GM23338 (cell line): ENCODE measurements around the gene MLX. TPM values are rescaled to one million over a fixed set of nuclear protein-coding genes. Genes with fewer than 3 reads are reported as not detected.

ENCODE experiments used
- ATAC-seq: fragments of 200-7000 bp; cut with Tn5 transposase; 3 replicates; pipeline ENCODE4 v1.9.1; 2020
- DNase-seq: peaks from one replicate; pipeline ENCODE4 v3.0.0-alpha.2; 2015; ENCODE audit warnings: low spot score
- H2AFZ ChIP-seq: fragments of 200-600 bp; sonication (generic); 2 replicates; pipeline ENCODE4 v1.8.0; 2016; ENCODE audit warnings: antibody characterized with exemption, mild to moderate bottlenecking, moderate library complexity
- H3F3A ChIP-seq: fragments of 200-600 bp; sonication (generic); replicated peaks from 2 replicates; pipeline ENCODE4 v1.8.0; 2017; ENCODE audit warnings: antibody characterized with exemption, mixed run types, low read depth
- H3K27ac ChIP-seq: fragments of 200-600 bp; sonication (generic); 2 replicates; pipeline ENCODE4 v1.6.1; 2016; ENCODE audit warnings: low read depth
- H3K27me3 ChIP-seq: fragments of 200-600 bp; sonication (generic); 2 replicates; pipeline ENCODE4 v1.8.0; 2016; ENCODE audit warnings: mild to moderate bottlenecking, mixed run types, moderate library complexity; ENCODE audit not compliant: insufficient read depth
- H3K36me3 ChIP-seq: fragments of 200-600 bp; sonication (generic); 2 replicates; pipeline ENCODE4 v1.8.0; 2016; ENCODE audit warnings: mild to moderate bottlenecking; ENCODE audit not compliant: insufficient read depth
- H3K4me1 ChIP-seq: fragments of 200-600 bp; sonication (generic); 2 replicates; pipeline ENCODE4 v1.8.0; 2016; ENCODE audit warnings: mild to moderate bottlenecking, moderate library complexity; ENCODE audit not compliant: insufficient read depth
- H3K4me2 ChIP-seq: fragments of 200-600 bp; sonication (generic); 2 replicates; pipeline ENCODE4 v1.7.1; 2017; ENCODE audit warnings: mixed run types
- H3K4me3 ChIP-seq: fragments of 200-600 bp; sonication (generic); 2 replicates; pipeline ENCODE4 v1.6.1; 2016; ENCODE audit warnings: mixed run types
- H3K79me2 ChIP-seq: fragments of 200-600 bp; sonication (generic); replicated peaks from 2 replicates; pipeline ENCODE4 v1.8.0; 2017; ENCODE audit warnings: mild to moderate bottlenecking; ENCODE audit not compliant: insufficient read depth
- H3K9me2 ChIP-seq: fragments of 200-600 bp; sonication (generic); 2 replicates; pipeline ENCODE4 v1.8.0; 2017; ENCODE audit not compliant: insufficient read depth
- H4K20me1 ChIP-seq: fragments of 200-600 bp; sonication (generic); replicated peaks from 2 replicates; pipeline ENCODE4 v1.8.0; 2017; ENCODE audit warnings: mild to moderate bottlenecking; ENCODE audit not compliant: insufficient read depth
- H3K27ac Mint-ChIP-seq: 2 replicates; pipeline ENCODE4 v1.8.0; 2020; ENCODE audit warnings: inconsistent platforms, mild to moderate bottlenecking, moderate library complexity, mixed read lengths
- H3K27me3 Mint-ChIP-seq: 3 replicates; pipeline ENCODE4 v1.8.0; 2022; ENCODE audit warnings: low read depth, mild to moderate bottlenecking, moderate library complexity, mixed read lengths, inconsistent platforms; ENCODE audit not compliant: insufficient read depth, poor library complexity
- H3K36me3 Mint-ChIP-seq: 3 replicates; pipeline ENCODE4 v1.8.0; 2021; ENCODE audit warnings: low read depth, mild to moderate bottlenecking, inconsistent platforms, moderate library complexity, mixed read lengths
- H3K4me1 Mint-ChIP-seq: 3 replicates; pipeline ENCODE4 v1.8.0; 2020; ENCODE audit warnings: mild to moderate bottlenecking, inconsistent platforms, mixed read lengths
- H3K4me3 Mint-ChIP-seq: 3 replicates; pipeline ENCODE4 v1.8.0; 2021; ENCODE audit warnings: moderate library complexity, mild to moderate bottlenecking, inconsistent platforms, mixed read lengths
- H3K9me3 Mint-ChIP-seq: 3 replicates; pipeline ENCODE4 v1.8.0; 2020; ENCODE audit warnings: moderate library complexity, mild to moderate bottlenecking, inconsistent platforms, mixed read lengths
- CREB1 ChIP-seq: fragments of 250-450 bp; sonication (Bioruptor Pico); IDR thresholded peaks from 2 replicates; pipeline ENCODE4 v1.5.0; 2020; ENCODE audit warnings: low read depth, mild to moderate bottlenecking, moderate library complexity
- ETS1 ChIP-seq: IDR thresholded peaks from 2 replicates; pipeline ENCODE4 v1.6.1; 2016; ENCODE audit warnings: antibody characterized with exemption
- EZH2 ChIP-seq: fragments of 200-600 bp; sonication (generic); IDR thresholded peaks from one replicate; pipeline ENCODE4 v1.8.0; 2017; ENCODE audit warnings: antibody characterized with exemption, mild to moderate bottlenecking, low read depth; ENCODE audit not compliant: unreplicated experiment
- EZH2phosphoT487 ChIP-seq: fragments of 200-600 bp; sonication (generic); IDR thresholded peaks from one replicate; pipeline ENCODE4 v1.8.1; 2018; ENCODE audit warnings: antibody characterized with exemption; ENCODE audit not compliant: unreplicated experiment
- JUNB ChIP-seq: IDR thresholded peaks from one replicate; pipeline ENCODE4 v1.6.1; 2016; ENCODE audit warnings: antibody characterized with exemption; ENCODE audit not compliant: unreplicated experiment
- NANOG ChIP-seq: IDR thresholded peaks from 2 replicates; pipeline ENCODE4 v1.6.1; 2016; ENCODE audit warnings: antibody characterized with exemption, borderline replicate concordance
- POLR2AphosphoS5 ChIP-seq: IDR thresholded peaks from 2 replicates; pipeline ENCODE4 v1.6.1; 2016; ENCODE audit warnings: antibody characterized with exemption, low read depth
- STAT1 ChIP-seq: IDR thresholded peaks from one replicate; pipeline ENCODE4 v1.6.1; 2016; ENCODE audit warnings: antibody characterized with exemption; ENCODE audit not compliant: unreplicated experiment
- ZNF114 ChIP-seq: fragments of 250-450 bp; sonication (Bioruptor Pico); IDR thresholded peaks from 2 replicates; pipeline ENCODE4 v1.5.0; 2020; ENCODE audit warnings: mild to moderate bottlenecking, moderate library complexity
- ZNF331 ChIP-seq: fragments of 250-450 bp; sonication (Bioruptor Pico); IDR thresholded peaks from 2 replicates; pipeline ENCODE4 v1.5.0; 2020; ENCODE audit warnings: low read depth, mild to moderate bottlenecking, moderate library complexity
- polyA plus RNA-seq: library from polyadenylated mRNA; unstranded; fragments of >200 nt; fragmentation: Nextera tagmentation; extraction: Ambion mirVana; gene quantifications from 2 replicates; pipeline ENCODE4 v1.2.1, GENCODE V29; 2016
- total RNA-seq: library from RNA; depleted of rRNA; stranded (reverse); fragments of >200 nt; shearing (Covaris generic); gene quantifications from 2 replicates; pipeline ENCODE4 v1.2.3, GENCODE V29; 2014
- TF ChIP-seq, protein P1 (sequence below): IDR thresholded peaks from one replicate; pipeline ENCODE4 v1.6.1; 2018; ENCODE audit warnings: antibody characterized with exemption; ENCODE audit not compliant: unreplicated experiment
- TF ChIP-seq, protein P2 (sequence below), 2 experiments: fragments of 200-600 bp in 1 of 2; sonication (generic) in 1 of 2; conservative IDR thresholded peaks; 2 replicates each; pipeline versions ENCODE4 v1.5.1 to v1.6.1; 2016 to 2017; ENCODE audit warnings: antibody characterized with exemption in 2 of 2, low read depth in 2 of 2, mild to moderate bottlenecking in 2 of 2, moderate library complexity in 1 of 2
- TF ChIP-seq, protein P3 (sequence below): fragments of 250-450 bp; sonication (Bioruptor Pico); IDR thresholded peaks from 2 replicates; pipeline ENCODE4 v1.5.0; 2020; ENCODE audit warnings: mild to moderate bottlenecking, moderate library complexity

Gene MLX
- total and polyA plus RNA-seq, 2 experiments from 2014 or later = 33.2 to 34.1 TPM

GRCh38 chr17:42521666-42522262 is 45.1 kb upstream of the MLX start:
- no peak for ATAC-seq
- TF ChIP-seq ZNF331 (CRISPR knock-in tag) = no peak
- TF ChIP-seq ZNF114 (CRISPR knock-in tag) = no peak
- no peak for TF ChIP-seq EZH2phosphoT487
- TF ChIP-seq, protein P1, sequence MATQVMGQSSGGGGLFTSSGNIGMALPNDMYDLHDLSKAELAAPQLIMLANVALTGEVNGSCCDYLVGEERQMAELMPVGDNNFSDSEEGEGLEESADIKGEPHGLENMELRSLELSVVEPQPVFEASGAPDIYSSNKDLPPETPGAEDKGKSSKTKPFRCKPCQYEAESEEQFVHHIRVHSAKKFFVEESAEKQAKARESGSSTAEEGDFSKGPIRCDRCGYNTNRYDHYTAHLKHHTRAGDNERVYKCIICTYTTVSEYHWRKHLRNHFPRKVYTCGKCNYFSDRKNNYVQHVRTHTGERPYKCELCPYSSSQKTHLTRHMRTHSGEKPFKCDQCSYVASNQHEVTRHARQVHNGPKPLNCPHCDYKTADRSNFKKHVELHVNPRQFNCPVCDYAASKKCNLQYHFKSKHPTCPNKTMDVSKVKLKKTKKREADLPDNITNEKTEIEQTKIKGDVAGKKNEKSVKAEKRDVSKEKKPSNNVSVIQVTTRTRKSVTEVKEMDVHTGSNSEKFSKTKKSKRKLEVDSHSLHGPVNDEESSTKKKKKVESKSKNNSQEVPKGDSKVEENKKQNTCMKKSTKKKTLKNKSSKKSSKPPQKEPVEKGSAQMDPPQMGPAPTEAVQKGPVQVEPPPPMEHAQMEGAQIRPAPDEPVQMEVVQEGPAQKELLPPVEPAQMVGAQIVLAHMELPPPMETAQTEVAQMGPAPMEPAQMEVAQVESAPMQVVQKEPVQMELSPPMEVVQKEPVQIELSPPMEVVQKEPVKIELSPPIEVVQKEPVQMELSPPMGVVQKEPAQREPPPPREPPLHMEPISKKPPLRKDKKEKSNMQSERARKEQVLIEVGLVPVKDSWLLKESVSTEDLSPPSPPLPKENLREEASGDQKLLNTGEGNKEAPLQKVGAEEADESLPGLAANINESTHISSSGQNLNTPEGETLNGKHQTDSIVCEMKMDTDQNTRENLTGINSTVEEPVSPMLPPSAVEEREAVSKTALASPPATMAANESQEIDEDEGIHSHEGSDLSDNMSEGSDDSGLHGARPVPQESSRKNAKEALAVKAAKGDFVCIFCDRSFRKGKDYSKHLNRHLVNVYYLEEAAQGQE = no peak
- TF ChIP-seq JUNB = no peak
- TF ChIP-seq, protein P2, sequence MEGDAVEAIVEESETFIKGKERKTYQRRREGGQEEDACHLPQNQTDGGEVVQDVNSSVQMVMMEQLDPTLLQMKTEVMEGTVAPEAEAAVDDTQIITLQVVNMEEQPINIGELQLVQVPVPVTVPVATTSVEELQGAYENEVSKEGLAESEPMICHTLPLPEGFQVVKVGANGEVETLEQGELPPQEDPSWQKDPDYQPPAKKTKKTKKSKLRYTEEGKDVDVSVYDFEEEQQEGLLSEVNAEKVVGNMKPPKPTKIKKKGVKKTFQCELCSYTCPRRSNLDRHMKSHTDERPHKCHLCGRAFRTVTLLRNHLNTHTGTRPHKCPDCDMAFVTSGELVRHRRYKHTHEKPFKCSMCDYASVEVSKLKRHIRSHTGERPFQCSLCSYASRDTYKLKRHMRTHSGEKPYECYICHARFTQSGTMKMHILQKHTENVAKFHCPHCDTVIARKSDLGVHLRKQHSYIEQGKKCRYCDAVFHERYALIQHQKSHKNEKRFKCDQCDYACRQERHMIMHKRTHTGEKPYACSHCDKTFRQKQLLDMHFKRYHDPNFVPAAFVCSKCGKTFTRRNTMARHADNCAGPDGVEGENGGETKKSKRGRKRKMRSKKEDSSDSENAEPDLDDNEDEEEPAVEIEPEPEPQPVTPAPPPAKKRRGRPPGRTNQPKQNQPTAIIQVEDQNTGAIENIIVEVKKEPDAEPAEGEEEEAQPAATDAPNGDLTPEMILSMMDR (conservative IDR thresholded peaks at IDR 0.05; ENCODE audit: low read depth in 2 of 2) = no peak
- TF ChIP-seq CREB1 (CRISPR knock-in tag) = no peak
- no peak for TF ChIP-seq ETS1
- TF ChIP-seq, protein P3, sequence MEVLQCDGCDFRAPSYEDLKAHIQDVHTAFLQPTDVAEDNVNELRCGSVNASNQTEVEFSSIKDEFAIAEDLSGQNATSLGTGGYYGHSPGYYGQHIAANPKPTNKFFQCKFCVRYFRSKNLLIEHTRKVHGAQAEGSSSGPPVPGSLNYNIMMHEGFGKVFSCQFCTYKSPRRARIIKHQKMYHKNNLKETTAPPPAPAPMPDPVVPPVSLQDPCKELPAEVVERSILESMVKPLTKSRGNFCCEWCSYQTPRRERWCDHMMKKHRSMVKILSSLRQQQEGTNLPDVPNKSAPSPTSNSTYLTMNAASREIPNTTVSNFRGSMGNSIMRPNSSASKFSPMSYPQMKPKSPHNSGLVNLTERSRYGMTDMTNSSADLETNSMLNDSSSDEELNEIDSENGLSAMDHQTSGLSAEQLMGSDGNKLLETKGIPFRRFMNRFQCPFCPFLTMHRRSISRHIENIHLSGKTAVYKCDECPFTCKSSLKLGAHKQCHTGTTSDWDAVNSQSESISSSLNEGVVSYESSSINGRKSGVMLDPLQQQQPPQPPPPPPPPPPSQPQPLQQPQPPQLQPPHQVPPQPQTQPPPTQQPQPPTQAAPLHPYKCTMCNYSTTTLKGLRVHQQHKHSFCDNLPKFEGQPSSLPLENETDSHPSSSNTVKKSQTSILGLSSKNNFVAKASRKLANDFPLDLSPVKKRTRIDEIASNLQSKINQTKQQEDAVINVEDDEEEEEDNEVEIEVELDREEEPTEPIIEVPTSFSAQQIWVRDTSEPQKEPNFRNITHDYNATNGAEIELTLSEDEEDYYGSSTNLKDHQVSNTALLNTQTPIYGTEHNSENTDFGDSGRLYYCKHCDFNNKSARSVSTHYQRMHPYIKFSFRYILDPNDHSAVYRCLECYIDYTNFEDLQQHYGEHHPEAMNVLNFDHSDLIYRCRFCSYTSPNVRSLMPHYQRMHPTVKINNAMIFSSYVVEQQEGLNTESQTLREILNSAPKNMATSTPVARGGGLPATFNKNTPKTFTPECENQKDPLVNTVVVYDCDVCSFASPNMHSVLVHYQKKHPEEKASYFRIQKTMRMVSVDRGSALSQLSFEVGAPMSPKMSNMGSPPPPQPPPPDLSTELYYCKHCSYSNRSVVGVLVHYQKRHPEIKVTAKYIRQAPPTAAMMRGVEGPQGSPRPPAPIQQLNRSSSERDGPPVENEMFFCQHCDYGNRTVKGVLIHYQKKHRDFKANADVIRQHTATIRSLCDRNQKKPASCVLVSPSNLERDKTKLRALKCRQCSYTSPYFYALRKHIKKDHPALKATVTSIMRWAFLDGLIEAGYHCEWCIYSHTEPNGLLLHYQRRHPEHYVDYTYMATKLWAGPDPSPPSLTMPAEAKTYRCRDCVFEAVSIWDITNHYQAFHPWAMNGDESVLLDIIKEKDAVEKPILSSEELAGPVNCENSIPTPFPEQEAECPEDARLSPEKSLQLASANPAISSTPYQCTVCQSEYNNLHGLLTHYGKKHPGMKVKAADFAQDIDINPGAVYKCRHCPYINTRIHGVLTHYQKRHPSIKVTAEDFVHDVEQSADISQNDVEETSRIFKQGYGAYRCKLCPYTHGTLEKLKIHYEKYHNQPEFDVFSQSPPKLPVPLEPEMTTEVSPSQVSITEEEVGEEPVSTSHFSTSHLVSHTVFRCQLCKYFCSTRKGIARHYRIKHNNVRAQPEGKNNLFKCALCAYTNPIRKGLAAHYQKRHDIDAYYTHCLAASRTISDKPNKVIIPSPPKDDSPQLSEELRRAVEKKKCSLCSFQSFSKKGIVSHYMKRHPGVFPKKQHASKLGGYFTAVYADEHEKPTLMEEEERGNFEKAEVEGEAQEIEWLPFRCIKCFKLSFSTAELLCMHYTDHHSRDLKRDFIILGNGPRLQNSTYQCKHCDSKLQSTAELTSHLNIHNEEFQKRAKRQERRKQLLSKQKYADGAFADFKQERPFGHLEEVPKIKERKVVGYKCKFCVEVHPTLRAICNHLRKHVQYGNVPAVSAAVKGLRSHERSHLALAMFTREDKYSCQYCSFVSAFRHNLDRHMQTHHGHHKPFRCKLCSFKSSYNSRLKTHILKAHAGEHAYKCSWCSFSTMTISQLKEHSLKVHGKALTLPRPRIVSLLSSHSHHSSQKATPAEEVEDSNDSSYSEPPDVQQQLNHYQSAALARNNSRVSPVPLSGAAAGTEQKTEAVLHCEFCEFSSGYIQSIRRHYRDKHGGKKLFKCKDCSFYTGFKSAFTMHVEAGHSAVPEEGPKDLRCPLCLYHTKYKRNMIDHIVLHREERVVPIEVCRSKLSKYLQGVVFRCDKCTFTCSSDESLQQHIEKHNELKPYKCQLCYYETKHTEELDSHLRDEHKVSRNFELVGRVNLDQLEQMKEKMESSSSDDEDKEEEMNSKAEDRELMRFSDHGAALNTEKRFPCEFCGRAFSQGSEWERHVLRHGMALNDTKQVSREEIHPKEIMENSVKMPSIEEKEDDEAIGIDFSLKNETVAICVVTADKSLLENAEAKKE (CRISPR knock-in tag) = no peak
- TF ChIP-seq NANOG = no peak
- TF ChIP-seq POLR2AphosphoS5 = no peak
- no peak for TF ChIP-seq STAT1
- no peak for TF ChIP-seq EZH2

More at GRCh38 chr17:42521666-42522262, 45.1 kb upstream of the MLX start:
- DNase-seq = no peak
- no peak overlapping the region for H3K4me3 ChIP-seq
- peaks cover 23% of the 10 kb centered on the region for H3K4me1 ChIP-seq
- no peaks in the 10 kb centered on the region for H3K36me3 ChIP-seq
- Mint-ChIP-seq H3K27ac (no peak overlapping the region), H3K4me1 (peaks cover 44% of the 10 kb centered on the region), H3K36me3 (peaks cover 26% of the 10 kb centered on the region), H3K27me3 (peaks cover 29% of the 10 kb centered on the region), H3K9me3 (no peaks in the 10 kb centered on the region), H3K4me3 (no peak overlapping the region)
- H3K79me2 ChIP-seq = no peaks in the 10 kb centered on the region
- H4K20me1 ChIP-seq = peaks cover 14% of the 10 kb centered on the region
- no peak overlapping the region for H3K4me2 ChIP-seq
- no peaks in the 10 kb centered on the region for H3K9me2 ChIP-seq
- H3K27ac ChIP-seq = no peak overlapping the region
- H3F3A ChIP-seq = peaks cover 15% of the 10 kb centered on the region
- no peaks in the 10 kb centered on the region for H3K27me3 ChIP-seq
- no peak overlapping the region for H2AFZ ChIP-seq
